NCI-H526 (cell line): ENCODE measurements around the gene SP3.

Experiments
- DNase-seq, 2 experiments: peaks; one replicate each; lab custom pipeline; 2025; lab: John Stamatoyannopoulos, UW

Gene SP3

DNA sequence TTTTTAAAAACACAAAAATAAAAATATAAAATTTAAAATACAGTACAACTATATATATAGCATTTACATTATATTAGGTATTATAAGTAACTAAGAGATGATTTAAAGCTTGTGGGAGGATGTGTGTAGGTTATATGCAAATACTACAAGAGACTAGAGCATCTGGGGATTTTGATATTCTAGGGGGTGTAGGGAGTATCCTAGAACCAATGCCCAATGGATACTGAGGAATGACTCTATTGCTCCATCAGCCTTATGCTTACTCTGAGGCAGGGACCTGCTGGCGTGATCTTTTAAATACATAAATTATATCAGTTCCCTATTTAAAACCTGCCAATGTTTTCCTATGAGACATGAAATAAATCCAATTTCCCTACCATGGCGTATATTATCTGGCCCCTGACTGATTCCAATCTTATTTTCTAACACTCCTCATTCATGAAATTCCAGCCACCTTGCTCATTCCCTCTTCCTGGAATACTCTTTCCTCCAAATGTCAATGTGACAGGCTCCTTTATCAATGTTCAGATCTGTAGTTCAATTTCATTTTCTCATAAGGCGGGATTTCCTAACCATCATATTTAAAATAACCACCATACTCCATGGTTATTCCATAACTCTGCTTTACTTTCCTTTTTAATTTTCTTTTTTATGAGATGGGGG lies 22.2 kb downstream of the SP3 start:
- DNase-seq, result no peak

- DNase-seq, result no peak
Observed at GRCh38 chr2:173941567-173941966, 23.6 kb downstream of the SP3 start.

GRCh38 chr2:173940208-173941020 lies 24.8 kb downstream of the SP3 start:
- no peak for DNase-seq

- no peak for DNase-seq
Observed at GRCh38 chr2:173938700-173939384, 26.3 kb downstream of the SP3 start.

GRCh38 chr2:173935305-173935704 lies 29.9 kb downstream of the SP3 start:
- no peak for DNase-seq

GRCh38 chr2:173934895-173935294 lies 30.3 kb downstream of the SP3 start:
- DNase-seq, result no peak

DNA sequence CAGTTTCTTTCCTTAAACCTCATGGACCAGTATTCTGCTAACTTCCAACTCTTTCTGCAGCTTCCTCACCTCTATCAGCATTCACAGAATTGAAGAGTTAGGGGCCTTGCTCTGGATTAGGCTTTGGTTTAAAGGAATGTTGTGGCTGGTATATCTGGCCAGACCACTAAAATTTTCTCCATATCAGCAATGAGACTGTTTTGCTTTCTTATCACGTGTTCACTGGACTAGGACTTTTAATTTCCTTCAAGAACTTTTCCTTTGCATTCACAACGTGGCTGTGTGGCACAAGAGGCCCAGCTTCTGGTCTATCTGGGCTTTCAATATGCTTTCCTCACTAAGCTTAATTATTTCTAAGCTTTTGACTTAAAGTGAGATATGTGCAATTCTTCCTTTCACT lies 33.4 kb downstream of the SP3 start:
- no peak for DNase-seq

DNA sequence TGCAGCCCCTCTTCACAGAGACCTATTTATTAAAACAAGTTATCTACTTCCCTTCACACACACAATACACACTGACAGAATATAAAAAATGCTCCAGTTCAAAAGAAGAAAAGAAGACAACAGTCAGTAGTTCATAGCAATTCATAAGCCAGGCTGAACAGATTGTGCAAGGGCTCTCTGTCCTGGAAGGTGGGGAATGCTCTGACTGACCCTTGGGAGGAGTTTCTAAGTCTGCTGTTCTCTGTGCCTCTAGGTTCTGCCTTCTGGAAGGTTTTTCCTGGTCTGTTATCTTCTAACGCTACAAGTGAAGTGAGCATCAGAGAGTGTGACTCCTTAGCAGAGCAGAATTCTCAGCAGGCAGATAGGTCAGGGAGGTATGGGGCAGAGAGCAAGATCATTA lies 35.7 kb downstream of the SP3 start:
- DNase-seq, result no peak

- no peak for DNase-seq
Observed at GRCh38 chr2:173926875-173927274, 38.3 kb downstream of the SP3 start.

DNA sequence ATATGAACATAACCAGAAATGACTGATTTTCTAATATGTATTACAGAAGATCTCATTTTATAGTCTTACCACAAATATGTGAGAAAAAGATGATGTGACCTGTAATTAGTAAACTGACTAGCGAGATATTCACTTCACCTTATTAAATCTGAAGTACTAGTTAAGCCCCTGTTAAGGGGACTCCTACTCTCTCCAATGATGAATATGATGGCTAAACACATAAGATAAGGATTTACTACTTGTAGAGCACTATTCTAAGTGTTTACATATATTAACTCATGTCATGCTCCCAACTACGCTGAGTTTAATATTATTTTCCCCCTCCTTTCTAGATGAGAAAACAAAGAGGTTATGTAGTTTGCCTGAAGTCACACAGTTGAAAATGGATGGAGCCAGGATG lies 40.9 kb downstream of the SP3 start:
- no peak for DNase-seq

DNA sequence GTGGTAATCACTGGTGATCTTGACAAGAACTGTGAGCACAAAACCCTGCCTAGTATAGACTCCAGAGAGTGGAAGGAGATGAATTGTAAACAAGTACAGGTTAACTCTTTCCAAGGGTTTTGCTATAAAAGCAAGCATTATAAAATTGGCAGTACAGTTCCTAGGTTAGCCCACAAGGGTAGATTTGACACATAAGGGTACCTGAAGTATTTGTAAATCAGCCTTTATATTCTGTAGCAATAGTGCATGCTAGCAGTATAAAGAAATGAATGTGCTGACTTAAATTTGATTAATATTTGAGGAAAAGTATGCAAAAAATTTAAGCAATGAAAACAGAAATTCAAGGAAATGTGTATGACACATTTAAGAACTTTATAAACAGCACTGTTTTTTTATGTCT lies 42.4 kb downstream of the SP3 start:
- DNase-seq, result no peak

DNA sequence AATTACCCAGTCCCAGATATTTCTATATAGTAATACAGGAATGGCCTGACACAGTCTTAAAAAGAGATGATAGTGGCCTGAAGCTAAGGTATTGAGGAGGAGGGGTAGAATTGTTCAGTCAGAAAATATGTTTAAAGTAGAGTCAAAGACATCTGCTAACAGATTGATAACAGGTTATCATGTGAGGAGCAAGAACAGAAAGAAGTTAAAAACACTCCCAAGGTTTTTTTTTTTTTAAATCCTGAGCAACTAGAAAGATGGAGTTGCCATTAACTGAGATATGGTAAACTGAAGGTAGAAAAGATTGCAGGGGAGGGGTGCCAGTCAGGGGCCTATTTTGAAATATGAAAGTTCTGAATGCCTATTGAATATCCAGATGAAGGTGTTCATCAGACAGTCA lies 43.1 kb downstream of the SP3 start:
- no peak for DNase-seq

- no peak for DNase-seq
Observed at GRCh38 chr2:173914055-173914927, 50.9 kb downstream of the SP3 start.

- no peak for DNase-seq
Observed at GRCh38 chr2:173909846-173910245, 55.3 kb downstream of the SP3 start.

- no peak for DNase-seq
Observed at GRCh38 chr2:173906626-173907025, 58.5 kb downstream of the SP3 start.

DNA sequence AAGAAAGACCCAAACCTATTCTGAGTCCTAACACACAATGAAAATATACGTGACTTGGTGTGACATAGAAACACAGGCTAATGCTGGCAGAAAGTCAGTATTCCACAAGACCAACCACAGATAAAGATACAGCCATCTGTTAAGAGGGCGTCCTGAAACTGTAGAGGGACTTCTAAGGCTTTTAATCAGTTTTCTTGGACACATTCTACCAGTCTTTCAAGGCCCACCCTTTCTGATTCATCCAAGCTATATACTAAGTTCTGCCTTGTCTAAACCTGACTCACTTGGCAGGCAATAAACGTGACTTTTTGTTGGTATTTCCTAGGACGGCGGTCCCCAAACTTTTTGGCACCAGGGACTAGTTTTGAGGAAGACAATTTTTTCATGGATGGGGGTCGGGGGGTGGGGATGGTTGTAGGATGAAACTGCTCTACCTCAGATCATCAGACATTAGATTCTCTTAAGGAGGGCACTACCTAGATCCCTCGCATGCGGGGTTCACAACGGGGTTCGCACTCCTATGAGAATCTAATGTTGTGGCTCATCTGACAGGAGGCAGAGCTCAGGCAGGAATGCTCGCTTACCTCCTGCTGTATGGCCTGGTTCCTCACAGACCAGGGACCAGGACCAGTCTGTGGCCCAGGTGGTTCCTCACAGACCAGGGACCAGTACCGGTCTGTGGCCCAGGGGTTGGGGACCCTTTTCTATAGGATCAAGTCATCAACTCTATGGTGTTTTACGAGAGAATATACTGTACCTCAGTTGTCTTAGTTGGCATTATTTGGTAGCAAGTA lies 61.4 kb downstream of the SP3 start:
- no peak for DNase-seq

DNA sequence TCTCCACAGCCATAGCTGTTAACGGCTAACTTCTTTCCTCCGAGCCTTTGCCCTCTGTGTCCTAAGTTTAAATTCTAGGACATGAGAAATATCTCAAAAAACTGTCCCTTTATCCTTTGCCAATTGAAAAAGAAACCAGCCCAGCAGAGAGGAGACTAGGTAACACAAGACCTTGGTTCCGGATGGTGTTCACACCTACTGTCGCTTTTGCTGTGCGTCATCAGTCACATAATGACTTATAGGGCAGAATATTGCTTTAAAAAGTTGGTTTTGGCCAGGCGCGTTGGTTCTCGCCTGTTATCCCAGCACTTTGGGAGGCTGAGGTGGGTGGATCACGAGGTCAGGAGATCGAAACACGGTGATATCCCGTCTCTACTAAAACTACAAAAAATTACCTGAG lies 66.2 kb downstream of the SP3 start:
- DNase-seq, result no peak

DNA sequence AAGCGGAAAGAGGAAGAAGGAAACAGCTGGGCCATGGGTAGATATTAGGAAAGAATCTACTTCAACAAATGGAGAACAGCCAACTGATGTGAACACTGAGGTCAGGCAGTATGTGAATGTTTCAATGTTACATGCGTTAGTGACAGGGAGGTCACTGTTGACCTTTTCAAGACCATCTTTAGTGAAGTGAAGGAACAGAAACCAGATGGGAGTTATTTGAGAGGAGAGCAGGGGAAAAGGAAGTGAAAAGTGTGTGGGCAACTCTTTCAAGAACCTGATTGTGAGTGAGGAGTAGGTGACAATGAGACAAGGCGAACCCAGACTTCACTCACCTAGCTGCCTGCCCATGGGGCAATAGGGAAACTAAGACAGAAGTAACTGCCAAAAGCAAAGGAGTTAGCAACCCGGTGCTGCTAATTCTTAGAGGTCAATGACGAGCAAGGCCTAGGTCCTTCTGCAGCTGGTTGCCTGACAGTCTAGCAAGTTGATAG lies 67.0 kb downstream of the SP3 start:
- DNase-seq, result no peak

- no peak for DNase-seq
Observed at GRCh38 chr2:173896755-173897154, 68.4 kb downstream of the SP3 start.

- no peak for DNase-seq
Observed at GRCh38 chr2:173892341-173892740, 72.8 kb downstream of the SP3 start.
